GM15510 (cell line): ENCODE measurements around the gene RGS7.

Source experiments
- POLR2A ChIP-seq: IDR thresholded peaks from 3 replicates; pipeline ENCODE4 v1.6.1; 2011; ENCODE audit warnings: borderline replicate concordance; ENCODE audit not compliant: insufficient read length; ENCODE audit errors: extremely low read depth

The RGS7 gene

GRCh38 chr1:241355311-241356010, 1.5 kb downstream of the RGS7 start:
- no peak for TF ChIP-seq POLR2A

GRCh38 chr1:241352401-241352800, 4.6 kb downstream of the RGS7 start:
- TF ChIP-seq POLR2A: no peak

GRCh38 chr1:241351841-241352240, 5.2 kb downstream of the RGS7 start:
- TF ChIP-seq POLR2A: no peak

- TF ChIP-seq POLR2A: no peak
These were observed 13.0 kb downstream of the RGS7 start for GRCh38 chr1:241343956-241344355.

- TF ChIP-seq POLR2A: no peak
These were observed 20.7 kb downstream of the RGS7 start for GRCh38 chr1:241336335-241336734.

GRCh38 chr1:241332987-241333386, 24.0 kb downstream of the RGS7 start:
- TF ChIP-seq POLR2A: no peak

- no peak for TF ChIP-seq POLR2A
These were observed 25.0 kb downstream of the RGS7 start for GRCh38 chr1:241332037-241332409.

- no peak for TF ChIP-seq POLR2A
These were observed 25.5 kb downstream of the RGS7 start for GRCh38 chr1:241331328-241332036.

GRCh38 chr1:241330619-241331327, 26.2 kb downstream of the RGS7 start:
- no peak for TF ChIP-seq POLR2A

GRCh38 chr1:241325456-241325855, 31.5 kb downstream of the RGS7 start:
- no peak for TF ChIP-seq POLR2A

GRCh38 chr1:241323514-241324195, 33.4 kb downstream of the RGS7 start:
- TF ChIP-seq POLR2A: no peak

- TF ChIP-seq POLR2A: no peak
These were observed 39.3 kb downstream of the RGS7 start for GRCh38 chr1:241317676-241318075.

GRCh38 chr1:241316372-241316771, 40.6 kb downstream of the RGS7 start:
- TF ChIP-seq POLR2A: no peak

- no peak for TF ChIP-seq POLR2A
These were observed 45.8 kb downstream of the RGS7 start for GRCh38 chr1:241311056-241311746.
